Camera-type eye (tissue), 1 donor: Measurements from ENCODE around the gene RBBP5. TPM values are rescaled to one million over a fixed set of nuclear protein-coding genes. Genes with fewer than 3 reads are reported as not detected.

Experiments
- total RNA-seq: library from RNA; depleted of rRNA; stranded (reverse); fragments of >200 nt; gene quantifications from one replicate; pipeline ENCODE4 v1.2.3, GENCODE V29; 2014

RBBP5 gene
- 35.3 TPM for total RNA-seq

GRCh38 chr1:205121660-205122488 lies at the start of gene RBBP5:
RBBP5 (minus strand) TSS chr1:205121978; CDS start chr1:205121873, 105 bp downstream.

GRCh38 chr1:205084360-205084759 lies 37.4 kb downstream of the RBBP5 start, which contains the start of gene TMEM81:
TMEM81 (minus strand) TSS chr1:205084460; CDS start chr1:205084320, 140 bp downstream.

GRCh38 chr1:205042911-205043806 lies 78.6 kb downstream of the RBBP5 start, which contains the start of gene CNTN2:
CNTN2 (plus strand) TSS chr1:205043212; CDS start chr1:205053186, 9,974 bp downstream.

Other genes with a start within 250 kb of the RBBP5 start
- gene CNTN2, start 78.8 kb downstream of the RBBP5 start, total RNA-seq, result 9.5 TPM
- gene TMEM81, start 37.5 kb downstream of the RBBP5 start, total RNA-seq, result 2.9 TPM
- 29.2 TPM for gene DSTYK, start 89.7 kb upstream of the RBBP5 start, total RNA-seq
- 45.5 TPM for gene TMCC2, start 106.0 kb upstream of the RBBP5 start, total RNA-seq
- 7.4 TPM for gene NUAK2, start 199.8 kb upstream of the RBBP5 start, total RNA-seq
- 20.7 TPM for gene KLHDC8A, start 234.9 kb upstream of the RBBP5 start, total RNA-seq